ENCODE measurements around the gene TRPV3.

- no peak for TF ChIP-seq REST (IDR thresholded peaks at IDR 0.05; ENCODE audit: borderline replicate concordance)
- no peak for TF ChIP-seq REST (CRISPR knock-in tag; IDR thresholded peaks at IDR 0.05; ENCODE audit: low read depth)
- TF ChIP-seq JUND (IDR thresholded peaks at IDR 0.05; ENCODE audit: borderline replicate concordance, low read depth, low read length), result no peak
- TF ChIP-seq JUND (tag; IDR thresholded peaks at IDR 0.05; ENCODE audit: borderline replicate concordance, low read depth, low read length), result no peak
- TF ChIP-seq TAF7 (tag; IDR thresholded peaks at IDR 0.05), result no peak
- TF ChIP-seq BCLAF1 (IDR thresholded peaks at IDR 0.05; ENCODE audit: borderline replicate concordance in 1 of 2, control insufficient read depth in 1 of 2, low read depth in 2 of 2, low read length in 1 of 2), result no peak
- no peak for TF ChIP-seq CBX3 (IDR thresholded peaks at IDR 0.05; ENCODE audit: borderline replicate concordance in 1 of 2, low read length in 2 of 2)
- no peak for TF ChIP-seq RB1 (IDR thresholded peaks at IDR 0.05; ENCODE audit: low read depth)
Observed at GRCh38 chr17:3589784-3590183, 32.2 kb upstream of the TRPV3 start.
